NCI-H2196 treated with DMSO at 0.1 percent for 48 hours (cell line): Measurements from ENCODE around the gene DEAF1.
A peak's percentile ranks its signal among the peaks of the same experiment; 100 is the strongest.
"Not testable (repeated sequence)": the region's sequence is repeated elsewhere in the genome, so short reads cannot be mapped to it uniquely, and the experiment has no call there.

Source experiments
- DNase-seq: peaks from one replicate; lab custom pipeline; 2025; ENCODE audit not compliant: unreplicated experiment; lab: John Stamatoyannopoulos, UW

DEAF1 gene, protein sequence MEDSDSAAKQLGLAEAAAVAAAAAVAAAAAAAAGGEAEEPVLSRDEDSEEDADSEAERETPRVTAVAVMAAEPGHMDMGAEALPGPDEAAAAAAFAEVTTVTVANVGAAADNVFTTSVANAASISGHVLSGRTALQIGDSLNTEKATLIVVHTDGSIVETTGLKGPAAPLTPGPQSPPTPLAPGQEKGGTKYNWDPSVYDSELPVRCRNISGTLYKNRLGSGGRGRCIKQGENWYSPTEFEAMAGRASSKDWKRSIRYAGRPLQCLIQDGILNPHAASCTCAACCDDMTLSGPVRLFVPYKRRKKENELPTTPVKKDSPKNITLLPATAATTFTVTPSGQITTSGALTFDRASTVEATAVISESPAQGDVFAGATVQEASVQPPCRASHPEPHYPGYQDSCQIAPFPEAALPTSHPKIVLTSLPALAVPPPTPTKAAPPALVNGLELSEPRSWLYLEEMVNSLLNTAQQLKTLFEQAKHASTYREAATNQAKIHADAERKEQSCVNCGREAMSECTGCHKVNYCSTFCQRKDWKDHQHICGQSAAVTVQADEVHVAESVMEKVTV

DNA sequence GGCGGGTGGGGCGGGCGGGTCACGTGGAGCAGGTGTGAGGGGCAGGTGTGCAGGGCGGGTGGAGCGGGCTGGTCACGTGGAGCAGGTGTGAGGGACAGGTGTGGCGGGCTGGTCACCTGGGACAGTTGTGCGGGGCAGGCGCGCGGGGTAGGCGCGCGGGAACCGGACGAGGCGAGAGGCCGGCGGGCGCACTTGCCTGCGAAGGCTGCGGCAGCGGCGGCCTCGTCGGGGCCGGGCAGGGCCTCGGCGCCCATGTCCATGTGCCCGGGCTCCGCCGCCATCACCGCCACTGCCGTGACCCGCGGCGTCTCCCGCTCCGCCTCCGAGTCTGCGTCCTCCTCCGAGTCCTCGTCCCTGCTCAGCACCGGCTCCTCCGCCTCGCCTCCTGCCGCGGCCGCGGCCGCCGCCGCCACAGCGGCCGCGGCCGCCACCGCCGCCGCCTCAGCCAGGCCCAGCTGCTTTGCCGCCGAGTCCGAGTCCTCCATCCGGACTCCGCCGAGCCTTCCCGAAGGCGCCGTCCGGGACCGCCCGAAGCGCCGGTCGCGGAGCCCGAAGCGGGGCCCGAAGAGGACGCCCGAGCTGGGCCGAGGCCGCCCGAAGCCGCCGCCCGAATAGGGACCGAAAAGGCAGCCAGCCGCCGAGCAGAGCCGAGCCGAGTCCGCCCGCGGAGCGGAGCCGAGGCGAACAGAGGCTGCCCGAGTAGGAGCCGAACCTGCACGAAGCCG is at the start of gene DEAF1:
TSS of gene DEAF1 (minus strand) at position 660 of the 725 bp plus-strand sequence. CDS start at position 485, 175 bp downstream.
- peak; percentile 94 for DNase-seq

DNA sequence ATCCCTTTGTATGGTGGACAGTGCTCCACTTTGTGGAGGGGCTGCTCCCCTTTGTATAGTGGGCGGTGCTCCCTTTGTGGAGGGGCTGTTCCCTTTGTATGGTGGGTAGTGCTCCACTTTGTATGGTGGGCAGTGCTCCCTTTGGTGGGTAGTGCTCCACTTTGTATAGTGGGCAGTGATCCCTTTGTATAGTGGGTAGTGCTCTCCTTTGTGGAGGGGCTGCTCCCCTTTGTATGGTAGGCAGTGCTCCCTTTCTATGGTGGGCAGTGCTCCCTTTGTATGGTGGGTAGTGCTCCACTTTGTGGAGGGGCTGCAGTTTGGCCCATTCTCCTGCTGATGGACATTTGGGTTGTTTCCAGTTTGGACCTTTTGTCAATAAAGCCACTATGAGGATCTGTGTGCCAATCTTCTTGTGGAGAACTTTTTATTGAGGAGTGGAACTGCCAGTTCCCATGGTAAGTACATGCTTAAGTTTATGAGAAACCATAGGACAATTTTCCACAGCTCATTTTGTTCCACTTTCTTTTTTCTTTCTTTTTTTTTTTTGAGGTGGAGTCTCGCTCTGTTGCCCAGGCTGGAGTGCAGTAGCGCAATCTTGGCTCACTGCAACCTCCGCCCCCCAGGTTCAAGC is 47.7 kb upstream of the DEAF1 start:
- DNase-seq, result no peak

DNA sequence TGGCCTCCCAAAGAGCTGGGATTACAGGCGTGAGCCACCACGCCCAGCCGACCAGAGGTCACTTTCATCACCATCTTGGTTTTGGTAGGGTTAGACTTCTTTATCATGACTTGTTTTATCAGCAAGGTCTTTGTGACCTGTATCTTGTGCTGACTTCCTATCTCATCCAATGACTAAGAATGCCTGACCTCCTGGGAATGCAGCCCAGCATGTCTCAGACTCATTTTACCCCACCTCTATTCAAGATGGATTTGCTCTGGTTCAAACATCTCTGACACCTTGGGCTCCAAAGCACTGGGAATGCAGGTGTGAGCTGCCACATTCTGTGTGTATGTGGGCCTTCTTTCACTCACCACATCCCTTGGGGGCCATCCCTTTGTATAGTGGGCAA is 47.1 kb upstream of the DEAF1 start:
- no peak for DNase-seq

DNA sequence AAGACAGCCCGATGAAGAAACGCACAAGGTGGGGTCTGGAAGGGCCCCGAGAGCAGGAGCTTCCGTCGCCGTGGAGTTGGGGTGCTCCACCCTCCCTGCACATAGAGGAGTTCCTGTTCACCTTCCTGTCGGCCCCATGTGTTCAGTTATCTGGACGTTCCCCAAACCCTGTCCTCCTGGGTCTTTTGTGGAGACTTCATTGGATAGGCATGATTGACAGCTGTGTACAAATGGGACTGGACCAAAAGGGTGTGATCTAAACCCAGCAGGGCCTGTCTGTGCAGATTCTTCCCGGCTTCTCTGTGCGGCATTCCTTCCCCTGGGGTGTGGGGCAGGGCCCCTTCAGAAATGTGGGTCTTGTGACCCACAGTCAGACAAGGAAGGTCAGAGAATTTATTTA is 42.9 kb upstream of the DEAF1 start:
- not testable (repeated sequence) for DNase-seq

DNA sequence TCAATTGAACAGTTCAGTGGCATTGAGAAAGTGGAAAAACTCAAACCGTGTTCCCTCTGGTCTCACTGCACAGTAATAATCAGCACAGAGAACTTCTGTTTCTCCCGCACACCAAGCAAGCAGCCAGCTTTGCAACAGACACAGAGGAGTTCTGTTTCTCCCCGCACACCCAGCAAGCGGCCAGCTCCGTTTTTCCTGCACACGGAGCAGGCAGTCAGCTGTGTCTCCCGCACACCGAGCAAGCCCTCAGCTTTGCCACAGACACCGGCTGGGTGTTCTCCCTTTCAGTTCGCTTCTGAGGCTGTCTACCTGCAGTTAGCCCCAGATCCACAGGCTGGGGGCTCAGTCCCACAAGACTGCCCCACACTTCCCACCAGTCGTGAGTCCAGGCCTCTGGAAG is 42.3 kb upstream of the DEAF1 start:
- no peak for DNase-seq

DNA sequence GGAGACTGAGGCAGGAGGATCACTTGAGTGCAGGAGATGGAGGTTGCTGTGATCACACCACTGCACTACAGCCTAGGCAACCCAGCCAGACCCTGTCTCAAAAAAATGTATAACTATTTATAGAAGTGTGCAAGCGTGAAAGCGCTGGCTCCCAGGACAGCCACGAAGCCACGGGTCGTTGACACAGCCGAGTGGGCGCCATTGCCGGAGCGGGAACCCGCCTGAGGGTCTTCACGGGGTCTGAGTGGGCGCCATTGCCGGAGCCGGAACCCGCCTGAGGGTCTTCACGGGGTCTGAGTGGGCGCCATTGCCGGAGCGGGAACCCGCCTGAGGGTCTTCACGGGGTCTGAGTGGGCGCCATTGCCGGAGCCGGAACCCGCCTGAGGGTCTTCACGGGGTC is 39.5 kb upstream of the DEAF1 start:
- not testable (repeated sequence) for DNase-seq

DNA sequence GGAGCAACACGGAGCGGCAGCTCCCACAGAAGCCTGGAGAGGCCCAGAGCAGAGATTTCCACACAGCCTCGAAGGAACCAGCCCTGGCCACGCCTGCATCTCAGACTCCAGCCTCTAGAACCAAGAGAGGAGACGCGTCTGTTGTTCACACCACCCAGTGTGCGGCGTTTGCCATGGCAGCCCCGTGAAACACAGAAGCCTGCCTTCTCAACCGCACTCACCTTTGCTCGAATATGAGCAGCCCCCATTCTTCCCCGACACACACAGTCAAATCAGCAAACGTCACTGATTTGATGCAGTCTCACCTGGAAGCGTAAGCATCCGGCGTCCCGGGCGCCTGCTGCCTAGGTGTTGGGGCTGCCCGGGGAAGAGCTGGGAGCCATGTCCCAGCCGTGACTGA is 38.0 kb upstream of the DEAF1 start:
- DNase-seq, result no peak

DNA sequence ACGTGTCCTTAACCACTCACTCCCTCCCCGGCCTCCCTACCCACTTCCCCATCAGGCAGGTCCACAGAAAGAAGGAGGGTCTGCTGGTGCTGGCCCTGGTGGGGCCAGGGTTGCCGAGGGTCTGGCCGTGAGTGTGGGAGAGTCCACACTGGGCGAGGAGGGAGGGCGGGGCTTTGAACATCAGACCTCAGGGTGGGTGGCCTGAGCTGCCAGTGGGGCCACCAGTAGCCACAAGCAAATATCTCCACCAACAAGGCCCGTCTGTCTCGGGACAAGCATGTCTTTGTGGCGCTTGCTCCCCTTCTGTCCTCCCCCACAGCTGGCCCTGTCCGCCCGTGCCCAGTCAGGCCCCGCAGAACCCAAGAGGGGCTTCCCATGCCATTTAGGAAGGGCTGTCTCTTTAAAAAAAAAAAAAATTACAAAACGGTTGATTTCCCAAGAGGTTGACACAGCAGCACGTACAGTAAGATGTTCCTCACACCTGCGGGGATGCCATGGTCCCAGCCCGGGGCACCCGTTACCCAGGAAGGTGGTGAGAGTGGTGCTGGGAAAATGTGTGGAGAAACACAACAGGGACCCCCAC is 34.6 kb upstream of the DEAF1 start:
- DNase-seq, result no peak

DNA sequence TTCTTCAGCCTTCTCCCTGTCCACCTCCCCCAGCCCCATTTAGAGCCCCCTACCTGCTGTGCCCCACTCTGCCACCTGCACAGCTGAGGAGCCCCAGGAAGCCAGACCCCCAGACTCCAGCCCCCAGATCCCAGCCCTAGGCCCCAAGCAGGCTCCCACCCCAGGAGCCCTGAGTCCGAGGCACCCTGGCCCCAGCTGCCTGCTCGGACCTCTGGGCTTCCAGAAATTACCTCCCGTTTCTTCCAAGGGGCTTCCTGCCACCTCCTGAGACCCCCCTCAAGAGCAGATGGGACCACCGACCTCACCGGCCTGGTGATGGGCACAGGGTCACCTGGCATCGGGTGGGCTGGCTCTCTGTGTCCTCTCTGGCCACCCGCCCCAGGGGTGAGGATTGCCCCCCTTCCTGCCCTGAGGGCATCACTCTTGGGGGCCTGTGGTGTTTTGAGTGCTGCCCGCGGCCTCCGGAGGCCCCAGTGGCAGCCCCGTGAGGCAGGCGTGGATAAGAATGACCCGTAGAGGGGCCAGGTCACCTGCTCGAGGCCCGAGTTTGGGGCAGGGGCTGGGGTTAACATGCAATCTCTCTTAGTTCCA is 34.0 kb upstream of the DEAF1 start:
- DNase-seq, result no peak

DNA sequence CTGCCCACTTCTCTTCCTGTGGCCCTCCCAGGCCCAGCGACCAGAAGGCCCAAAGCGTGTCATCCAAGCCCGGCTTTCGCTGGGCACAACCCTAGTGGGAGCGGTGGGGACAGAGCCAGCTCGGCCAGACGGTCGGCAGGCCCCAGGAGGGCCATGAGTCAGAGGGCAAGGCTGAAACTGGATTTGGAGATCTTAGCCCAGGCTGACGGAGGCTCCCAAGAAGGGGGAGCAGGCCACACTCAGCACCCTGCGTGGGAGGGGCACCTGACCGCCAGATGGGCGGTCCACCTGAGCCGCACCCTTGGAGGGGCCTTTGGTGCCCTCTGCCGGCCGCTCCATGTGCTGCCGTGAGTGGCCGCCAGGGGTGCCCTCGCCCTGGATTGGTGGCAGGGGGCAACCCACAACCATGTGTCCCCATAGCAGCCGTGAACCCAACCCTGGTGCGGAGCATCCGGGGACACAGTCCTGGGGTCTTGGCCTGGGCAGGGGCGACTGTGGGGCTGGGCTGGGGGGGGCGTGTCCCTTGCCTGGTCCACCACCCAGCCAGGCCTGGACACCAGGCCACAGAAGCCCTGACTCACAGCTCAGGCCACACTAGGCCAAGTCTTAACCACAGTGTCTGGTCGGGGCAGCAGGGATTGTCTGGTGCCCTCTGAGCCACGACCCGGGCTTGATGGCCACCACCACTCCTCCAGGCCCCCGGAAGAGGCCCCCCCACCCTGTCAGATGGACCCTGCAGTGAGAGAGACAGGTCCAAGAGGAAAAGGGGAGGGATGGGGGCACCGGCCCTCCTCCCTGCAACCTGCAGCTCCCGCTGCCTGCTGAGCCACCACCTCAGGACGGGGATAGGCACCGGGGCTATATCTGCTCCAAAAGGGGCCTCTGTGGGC is 33.1 kb upstream of the DEAF1 start:
- DNase-seq, result peak; percentile 48

DNA sequence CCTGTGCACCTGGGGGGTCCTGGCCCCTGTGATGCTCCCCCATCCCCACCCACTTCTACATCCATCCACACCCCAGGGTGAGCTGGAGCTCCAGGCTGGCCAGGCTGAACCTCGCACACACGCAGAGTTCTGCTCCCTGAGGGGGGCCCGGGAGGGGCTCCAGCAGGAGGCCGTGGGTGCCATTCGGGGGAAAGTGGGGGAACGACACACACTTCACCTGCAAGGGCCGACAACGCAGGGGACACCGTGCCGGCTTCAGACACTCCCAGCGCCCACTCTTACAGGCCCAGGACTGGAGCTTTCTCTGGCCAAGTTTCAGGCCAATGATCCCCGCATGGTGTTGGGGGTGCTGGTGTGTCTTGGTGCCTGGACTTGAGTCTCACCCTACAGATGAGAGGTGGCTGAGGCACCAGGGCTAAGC is 32.3 kb upstream of the DEAF1 start:
- DNase-seq, result no peak

DNA sequence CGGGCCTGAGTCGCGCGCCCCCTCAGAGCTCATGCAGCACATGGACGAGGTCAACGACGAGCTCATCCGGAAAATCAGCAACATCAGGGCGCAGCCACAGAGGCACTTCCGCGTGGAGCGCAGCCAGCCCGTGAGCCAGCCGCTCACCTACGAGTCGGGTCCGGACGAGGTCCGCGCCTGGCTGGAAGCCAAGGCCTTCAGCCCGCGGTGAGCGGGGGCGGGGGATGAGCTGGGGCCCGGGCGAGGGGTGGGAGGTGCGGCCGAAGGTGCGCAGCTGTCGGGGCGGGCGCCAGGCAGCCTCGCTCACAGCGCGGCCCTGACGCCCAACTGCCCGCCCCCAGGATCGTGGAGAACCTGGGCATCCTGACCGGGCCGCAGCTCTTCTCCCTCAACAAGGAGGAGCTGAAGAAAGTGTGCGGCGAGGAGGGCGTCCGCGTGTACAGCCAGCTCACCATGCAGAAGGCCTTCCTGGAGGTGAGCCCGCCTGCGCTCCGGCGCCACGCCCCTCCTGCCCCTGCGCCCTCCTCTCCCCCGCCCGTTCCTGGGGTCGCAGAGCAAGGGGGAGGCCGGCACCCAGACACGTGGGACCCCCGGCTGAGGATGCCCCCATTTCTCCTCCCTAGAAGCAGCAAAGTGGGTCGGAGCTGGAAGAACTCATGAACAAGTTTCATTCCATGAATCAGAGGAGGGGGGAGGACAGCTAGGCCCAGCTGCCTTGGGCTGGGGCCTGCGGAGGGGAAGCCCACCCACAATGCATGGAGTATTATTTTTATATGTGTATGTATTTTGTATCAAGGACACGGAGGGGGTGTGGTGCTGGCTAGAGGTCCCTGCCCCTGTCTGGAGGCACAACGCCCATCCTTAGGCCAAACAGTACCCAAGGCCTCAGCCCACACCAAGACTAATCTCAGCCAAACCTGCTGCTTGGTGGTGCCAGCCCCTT is 31.5 kb upstream of the DEAF1 start:
- peak; percentile 76 for DNase-seq

DNA sequence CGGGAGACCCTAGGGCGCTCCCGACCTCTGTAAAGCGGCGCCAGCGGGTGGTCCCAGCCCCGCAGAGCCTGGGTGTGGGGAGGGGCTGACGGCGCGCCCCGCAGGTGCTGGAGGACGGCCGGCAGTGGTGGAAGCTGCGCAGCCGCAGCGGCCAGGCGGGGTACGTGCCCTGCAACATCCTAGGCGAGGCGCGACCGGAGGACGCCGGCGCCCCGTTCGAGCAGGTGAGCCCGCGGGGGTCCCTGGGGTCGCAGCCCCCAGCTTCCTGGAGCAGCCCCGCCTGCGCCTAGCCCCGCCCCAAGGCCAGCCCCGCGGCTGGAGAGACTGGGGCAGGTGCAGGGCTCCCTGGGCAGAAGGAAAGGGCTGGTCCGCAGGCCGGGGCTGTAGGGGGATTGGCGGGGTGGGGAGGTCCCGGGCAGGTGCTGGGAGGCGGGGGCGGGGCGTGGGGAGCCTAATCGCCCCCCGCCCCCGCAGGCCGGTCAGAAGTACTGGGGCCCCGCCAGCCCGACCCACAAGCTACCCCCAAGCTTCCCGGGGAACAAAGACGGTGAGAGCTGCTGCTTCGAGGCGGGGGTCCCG is 30.7 kb upstream of the DEAF1 start:
- DNase-seq, result peak; percentile 36

DNA sequence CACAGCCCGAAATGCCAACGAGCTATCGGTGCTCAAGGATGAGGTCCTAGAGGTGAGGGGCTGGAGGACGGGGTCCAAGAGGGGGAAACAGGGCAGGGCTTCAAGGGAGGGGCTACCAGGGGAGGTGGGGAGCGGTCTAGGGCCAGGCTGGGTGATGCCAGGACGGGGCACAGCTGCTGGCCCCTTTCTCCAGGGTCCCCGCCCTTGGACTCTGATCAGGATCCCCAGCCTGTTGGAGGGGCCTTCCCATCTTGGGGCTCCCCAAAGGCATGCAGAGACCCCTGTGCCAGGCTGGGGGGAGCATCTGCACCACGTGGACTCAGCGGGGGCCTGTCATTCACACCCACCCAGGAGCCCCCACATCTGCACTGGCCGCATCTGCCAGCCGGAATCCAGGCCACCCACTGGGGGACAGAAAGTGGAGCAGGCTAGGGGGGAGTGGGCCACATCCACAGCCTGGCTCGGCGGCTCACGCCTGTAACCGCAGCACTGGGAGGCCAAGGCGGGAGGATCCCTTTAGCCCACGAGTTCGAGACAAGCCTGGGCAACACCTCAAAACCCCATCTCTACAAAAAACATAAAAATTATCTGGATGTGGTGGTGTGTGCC is 29.9 kb upstream of the DEAF1 start:
- DNase-seq, result no peak

DNA sequence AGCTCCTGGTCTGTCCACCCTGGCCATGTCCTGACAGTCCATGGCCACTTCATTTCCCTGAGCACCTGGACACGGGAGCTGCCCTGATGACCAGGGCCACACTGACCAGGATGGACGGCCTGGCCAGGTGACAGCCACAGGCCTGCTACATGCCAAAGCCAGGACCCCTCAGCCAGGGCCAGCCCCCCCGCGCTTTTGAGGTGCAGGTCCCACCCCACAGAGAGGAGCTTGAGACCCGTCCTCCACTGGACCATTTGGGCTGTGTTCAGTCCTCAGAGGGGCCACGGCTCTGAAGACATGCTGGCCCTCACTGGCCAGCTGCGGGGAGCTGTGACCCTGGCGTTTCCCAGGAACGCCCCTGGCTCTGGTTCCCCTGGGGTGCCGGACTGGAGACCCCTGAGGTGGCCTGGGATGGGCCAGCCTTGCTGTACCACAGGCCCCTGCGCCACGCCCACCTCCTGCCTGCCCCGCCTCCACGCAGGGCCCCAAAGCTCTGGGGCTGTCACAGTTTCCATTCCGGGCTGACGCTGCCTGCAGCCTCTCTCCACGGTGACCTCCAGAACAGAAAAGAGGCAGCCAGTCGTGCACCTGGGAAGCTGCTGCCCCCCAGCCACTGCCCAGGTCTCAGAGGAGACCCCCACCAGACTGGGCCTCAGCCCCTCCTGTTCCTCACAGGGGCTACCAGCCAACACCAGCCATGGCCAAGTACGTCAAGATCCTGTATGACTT is 29.2 kb upstream of the DEAF1 start:
- DNase-seq, result no peak

DNA sequence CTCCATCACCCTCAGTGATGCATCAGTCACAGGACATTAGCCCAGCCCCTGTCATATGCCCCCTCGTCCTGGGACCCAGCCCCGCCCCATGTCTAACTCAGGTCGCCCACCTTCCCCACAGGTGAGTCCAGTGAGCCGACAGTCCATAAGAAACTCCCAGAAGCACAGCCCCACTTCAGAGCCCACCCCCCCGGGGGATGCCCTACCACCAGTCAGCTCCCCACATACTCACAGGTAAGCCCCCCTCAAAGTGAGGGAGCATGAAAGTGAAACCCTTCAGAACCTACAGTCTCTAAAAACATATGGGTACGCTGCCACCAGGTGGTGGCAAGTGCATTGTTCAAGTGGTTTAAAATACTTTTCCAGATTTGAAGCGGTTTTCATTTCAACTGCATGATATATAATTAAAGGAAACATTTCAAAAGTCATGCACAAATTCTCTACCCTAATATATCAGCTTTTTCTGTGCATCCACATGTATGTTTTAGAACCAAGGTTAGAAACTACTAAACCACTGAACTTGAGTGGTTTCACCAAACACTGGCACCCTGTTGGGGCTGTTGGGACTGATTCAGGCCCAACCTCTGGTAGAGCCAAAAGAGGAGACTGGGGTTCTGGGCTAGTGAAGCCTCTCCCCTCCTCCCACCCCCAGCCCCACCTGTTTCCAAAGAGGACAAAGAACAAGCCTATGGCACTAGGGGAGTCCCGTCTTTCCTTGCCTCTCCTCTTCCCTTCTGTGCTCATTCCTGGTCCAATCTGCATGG is 28.3 kb upstream of the DEAF1 start:
- peak; percentile 20 for DNase-seq
